Adrenal gland (tissue), 12 donors: ENCODE results near the gene VPS35L. TPM values are rescaled to one million over a fixed set of nuclear protein-coding genes. Genes with fewer than 3 reads are reported as not detected.

Source experiments
- DNase-seq, 7 donors: peaks; one replicate each; pipeline ENCODE4 v3.0.0-alpha.2; 2019 to 2020
- H3K27ac ChIP-seq, 5 donors: fragments of 200-600 bp; sonication (generic) in 4 of 5; 1 replicate in 3 of 5; 2 replicates in 2 of 5; pipeline versions ENCODE4 v1.5.1 to v1.8.0; 2016 to 2020; ENCODE audit warnings: mild to moderate bottlenecking in 1 of 5
- H3K27me3 ChIP-seq: fragments of 200-600 bp; 2 replicates; pipeline ENCODE4 v1.8.0; 2021
- H3K36me3 ChIP-seq, 2 donors: fragments of 200-600 bp; replicated peaks in 1 of 2; 1 replicate in 1 of 2; 2 replicates in 1 of 2; pipeline versions ENCODE4 v1.5.1 to v1.8.0; 2018 to 2022
- H3K4me1 ChIP-seq, 2 donors: fragments of 200-600 bp; replicated peaks in 1 of 2; 1 replicate in 1 of 2; 2 replicates in 1 of 2; pipeline versions ENCODE4 v1.5.1 to v1.8.0; 2018 to 2021
- H3K4me3 ChIP-seq, 4 donors: fragments of 200-600 bp; sonication (generic) in 3 of 4; one replicate each; pipeline ENCODE4 v1.5.1; 2016 to 2018
- H3K9me3 ChIP-seq, 3 donors: fragments of 200-600 bp; sonication (generic) in 1 of 3; replicated peaks in 1 of 3; 1 replicate in 2 of 3; 2 replicates in 1 of 3; pipeline versions ENCODE4 v1.5.1 to v1.8.0; 2016 to 2021
- CTCF ChIP-seq, 6 experiments: fragments of 450-650 bp in 4 of 6; fragments of 200-600 bp in 2 of 6; sonication (generic) in 1 of 6; IDR thresholded peaks; 1 replicate in 5 of 6; 2 replicates in 1 of 6; pipeline versions ENCODE4 v1.5.1 to v1.8.0; 2016 to 2021; ENCODE audit warnings: antibody characterized with exemption in 6 of 6, mild to moderate bottlenecking in 2 of 6, moderate library complexity in 1 of 6
- POLR2A ChIP-seq, 2 donors: fragments of 450-650 bp; IDR thresholded peaks; one replicate each; pipeline ENCODE4 v1.6.1; 2017; ENCODE audit warnings: antibody characterized with exemption in 2 of 2, mild to moderate bottlenecking in 2 of 2, moderate library complexity in 1 of 2
- WGBS, 4 donors: extraction: QIAGEN DNeasy Blood & Tissue Kit in 2 of 4; methylation state at CpG; one replicate each; pipeline versions ENCODE4 v1.1.5 to v1.1.7; 2013 to 2017; 5-methylcytosine and 5-hydroxymethylcytosine counted together
- intact Hi-C, 2 donors: fragments of 100-400 bp; cut with DNase I; formaldehyde crosslinking; loops; one replicate each; pipeline versions ENCODE4 v1.14.1 to v1.15.0; 2022 to 2023
- polyA plus RNA-seq, 3 donors: library from polyadenylated mRNA; stranded (reverse); fragments of 200-250 nt in 2 of 3; fragments of 350-450 nt in 1 of 3; fragmentation: Illumina TruSeq in 1 of 3; extraction: RNeasy Lipid Tissue Mini Kit (QIAGEN cat#74804) in 1 of 3; gene quantifications; one replicate each; pipeline ENCODE4 v1.2.3, GENCODE V29; 2013 to 2014
- total RNA-seq, 9 donors: library from RNA; depleted of rRNA in 4 of 9; stranded (reverse); fragments of >200 nt in 4 of 9; fragments of 120-200 nt in 1 of 9; fragmentation: NEBNext Ultra II Directional in 1 of 9; extraction: Animal tissue kit (Norgen Biotek cat#: 25700) in 1 of 9; gene quantifications; one replicate each; pipeline versions ENCODE4 v1.1.0 to v1.2.4, GENCODE V29; 2013 to 2023
- donor health status: healthy with polysubstance abuse.
- donor health status: Bipolar disorder and iron deficiency.
- donor health status: DM: yes; HTN: yes; CAD: no.
- donor health status: DM: no; HTN: no; CAD: no.
- donor health status: DM: no; HTN: no; CAD: no.
- donor health status: DM: yes; HTN: yes; CAD: no.

Gene VPS35L
- total and polyA plus RNA-seq, 12 donors, result 38.3 to 96.7 (median 66.9) TPM

GRCh38 chr16:19604911-19605310 lies 49.4 kb downstream of the VPS35L start:
- no peaks in the 10 kb centered on the region for H3K4me1 ChIP-seq
- no peak for TF ChIP-seq CTCF (IDR thresholded peaks at IDR 0.05)
- no peak for TF ChIP-seq POLR2A (IDR thresholded peaks at IDR 0.05)
- H3K27me3 ChIP-seq, result no peaks in the 10 kb centered on the region
- H3K4me3 ChIP-seq, result no peak overlapping the region
- DNase-seq, result no peak
- H3K27ac ChIP-seq, result no peak overlapping the region
- WGBS, 4 donors, result 94 to 98% (median 97%) methylated on average over 4 of the region's 4 CpGs
- peaks cover 0 to 36% of the 10 kb centered on the region in 2 donors for H3K36me3 ChIP-seq
- no peaks in the 10 kb centered on the region for H3K9me3 ChIP-seq
- intact Hi-C loops, result loop anchor here (5.0 kb wide), 1 partner anchor 282 kb away; no protein-coding TSS in a partner anchor

- Histone ChIP-seq H3K9me3 (no peaks in the 10 kb centered on the region), H3K27me3 (no peaks in the 10 kb centered on the region), H3K4me1 (no peaks in the 10 kb centered on the region), H3K4me3 (no peak overlapping the region), H3K27ac (no peak overlapping the region), H3K36me3 (peaks cover 0 to 43% of the 10 kb centered on the region in 2 donors)
- 95 to 98% (median 96%) methylated on average over 1 of the region's 1 CpG for WGBS, 4 donors
- no peak for DNase-seq
- TF ChIP-seq CTCF (IDR thresholded peaks at IDR 0.05), result no peak
- TF ChIP-seq POLR2A (IDR thresholded peaks at IDR 0.05), result no peak
- intact Hi-C loops, result no loop called here
Observed at GRCh38 chr16:19605701-19606100, 50.2 kb downstream of the VPS35L start.

GRCh38 chr16:19607616-19608280 lies 52.2 kb downstream of the VPS35L start:
- DNase-seq, result no peak
- 90 to 97% (median 94%) methylated on average over 8 of the region's 8 CpGs for WGBS, 4 donors
- intact Hi-C loops, result no loop called here
- Histone ChIP-seq H3K4me3 (no peak overlapping the region), H3K36me3 (peaks cover 0 to 47% of the 10 kb centered on the region in 2 donors), H3K9me3 (no peaks in the 10 kb centered on the region), H3K27ac (no peak overlapping the region), H3K27me3 (no peaks in the 10 kb centered on the region), H3K4me1 (no peaks in the 10 kb centered on the region)
- TF ChIP-seq POLR2A (IDR thresholded peaks at IDR 0.05) (no peak), CTCF (IDR thresholded peaks at IDR 0.05) (no peak)

GRCh38 chr16:19609359-19609758 lies 53.9 kb downstream of the VPS35L start:
- TF ChIP-seq POLR2A (IDR thresholded peaks at IDR 0.05) (no peak), CTCF (IDR thresholded peaks at IDR 0.05) (no peak)
- WGBS, 4 donors, result 63 to 67% (median 65%) methylated on average over 5 of the region's 5 CpGs
- H3K27me3 ChIP-seq, result no peaks in the 10 kb centered on the region
- H3K27ac ChIP-seq, result no peak overlapping the region
- no peak for DNase-seq
- intact Hi-C loops, result no loop called here
- H3K4me1 ChIP-seq, result no peaks in the 10 kb centered on the region
- H3K4me3 ChIP-seq, result no peak overlapping the region
- H3K36me3 ChIP-seq, result peaks cover 0 to 49% of the 10 kb centered on the region in 2 donors
- no peaks in the 10 kb centered on the region for H3K9me3 ChIP-seq
